GM12891 (cell line): Measurements from ENCODE around the gene LPCAT3.

ENCODE experiments used
- PAX5 ChIP-seq: IDR thresholded peaks from 2 replicates; pipeline ENCODE4 v1.6.1; 2011; ENCODE audit warnings: low read length, moderate library complexity, mild to moderate bottlenecking; ENCODE audit not compliant: insufficient read depth, severe bottlenecking
- POLR2A ChIP-seq: IDR thresholded peaks from 2 replicates; pipeline ENCODE4 v1.6.1; 2011; ENCODE audit warnings: low read depth, low read length, control low read depth
- POLR2AphosphoS5 ChIP-seq: IDR thresholded peaks from 2 replicates; pipeline ENCODE4 v1.6.1; 2011; ENCODE audit warnings: low read depth, low read length, control low read depth
- TAF1 ChIP-seq: IDR thresholded peaks from 2 replicates; pipeline ENCODE4 v1.6.1; 2011; ENCODE audit warnings: low read depth, low read length, control low read depth

GRCh38 chr12:7061138-7061537 lies 42.9 kb upstream of the LPCAT3 start:
- TF ChIP-seq POLR2A (no peak), POLR2AphosphoS5 (no peak), PAX5 (no peak), TAF1 (no peak)
